ENCODE results near the gene HTR7. TPM values are rescaled to one million over a fixed set of nuclear protein-coding genes. Genes with fewer than 3 reads are reported as not detected.

Gene HTR7
- total RNA-seq, 1 experiment from 2014 or later, result 0.33 TPM

DNA sequence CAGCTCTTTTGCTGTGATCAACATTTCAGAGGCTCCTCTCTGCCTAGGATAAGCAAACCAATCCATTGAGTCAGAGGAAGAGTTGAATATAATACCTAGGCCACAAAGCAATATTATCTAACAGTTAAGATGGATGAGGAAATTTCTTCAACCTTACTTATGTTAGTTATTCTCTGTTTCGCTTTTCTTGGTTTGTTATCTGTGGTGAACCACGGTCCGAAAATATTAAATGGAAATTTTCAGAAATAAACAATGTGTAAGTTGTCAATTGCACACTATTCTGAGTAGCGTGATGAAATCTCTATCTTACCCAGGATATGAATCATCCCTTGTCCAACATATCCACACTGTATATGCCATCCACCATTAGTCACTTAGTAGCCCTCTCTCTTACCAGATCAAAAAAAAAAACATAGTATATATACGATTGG is 1.5 kb upstream of the HTR7 start:
- ATAC-seq (no peak), DNase-seq (ENCODE audit: low read depth, low spot score) (peak; percentile 83)
- no peak overlapping the region for H3K27ac ChIP-seq (ENCODE audit: low read length)
- BruUV-seq (replicated peaks), result no TSS peak
- peaks cover 7% of the 10 kb centered on the region; the same call in 1 of the 2 replicates for H3K36me3 ChIP-seq (ENCODE audit: control insufficient read depth, insufficient read depth, low read length)
- no peak overlapping the region for H3K4me3 ChIP-seq (ENCODE audit: low read depth in 2 of 2, low read length in 2 of 2)
- no peaks in the 10 kb centered on the region for H3K9me3 ChIP-seq (ENCODE audit: control insufficient read depth, insufficient read depth, low read depth, low read length)
- TF ChIP-seq TCF7L2 (IDR thresholded peaks at IDR 0.05; ENCODE audit: low read depth, low read length) (no peak), POLR2AphosphoS5 (IDR thresholded peaks at IDR 0.05; ENCODE audit: low read depth, low read length) (no peak), SIN3A (IDR thresholded peaks at IDR 0.05; ENCODE audit: borderline replicate concordance, insufficient read depth, low read depth, low read length) (no peak)
- TF ChIP-seq, protein P1, sequence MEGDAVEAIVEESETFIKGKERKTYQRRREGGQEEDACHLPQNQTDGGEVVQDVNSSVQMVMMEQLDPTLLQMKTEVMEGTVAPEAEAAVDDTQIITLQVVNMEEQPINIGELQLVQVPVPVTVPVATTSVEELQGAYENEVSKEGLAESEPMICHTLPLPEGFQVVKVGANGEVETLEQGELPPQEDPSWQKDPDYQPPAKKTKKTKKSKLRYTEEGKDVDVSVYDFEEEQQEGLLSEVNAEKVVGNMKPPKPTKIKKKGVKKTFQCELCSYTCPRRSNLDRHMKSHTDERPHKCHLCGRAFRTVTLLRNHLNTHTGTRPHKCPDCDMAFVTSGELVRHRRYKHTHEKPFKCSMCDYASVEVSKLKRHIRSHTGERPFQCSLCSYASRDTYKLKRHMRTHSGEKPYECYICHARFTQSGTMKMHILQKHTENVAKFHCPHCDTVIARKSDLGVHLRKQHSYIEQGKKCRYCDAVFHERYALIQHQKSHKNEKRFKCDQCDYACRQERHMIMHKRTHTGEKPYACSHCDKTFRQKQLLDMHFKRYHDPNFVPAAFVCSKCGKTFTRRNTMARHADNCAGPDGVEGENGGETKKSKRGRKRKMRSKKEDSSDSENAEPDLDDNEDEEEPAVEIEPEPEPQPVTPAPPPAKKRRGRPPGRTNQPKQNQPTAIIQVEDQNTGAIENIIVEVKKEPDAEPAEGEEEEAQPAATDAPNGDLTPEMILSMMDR (IDR thresholded peaks at IDR 0.05), result no peak
- TF ChIP-seq, protein P2, sequence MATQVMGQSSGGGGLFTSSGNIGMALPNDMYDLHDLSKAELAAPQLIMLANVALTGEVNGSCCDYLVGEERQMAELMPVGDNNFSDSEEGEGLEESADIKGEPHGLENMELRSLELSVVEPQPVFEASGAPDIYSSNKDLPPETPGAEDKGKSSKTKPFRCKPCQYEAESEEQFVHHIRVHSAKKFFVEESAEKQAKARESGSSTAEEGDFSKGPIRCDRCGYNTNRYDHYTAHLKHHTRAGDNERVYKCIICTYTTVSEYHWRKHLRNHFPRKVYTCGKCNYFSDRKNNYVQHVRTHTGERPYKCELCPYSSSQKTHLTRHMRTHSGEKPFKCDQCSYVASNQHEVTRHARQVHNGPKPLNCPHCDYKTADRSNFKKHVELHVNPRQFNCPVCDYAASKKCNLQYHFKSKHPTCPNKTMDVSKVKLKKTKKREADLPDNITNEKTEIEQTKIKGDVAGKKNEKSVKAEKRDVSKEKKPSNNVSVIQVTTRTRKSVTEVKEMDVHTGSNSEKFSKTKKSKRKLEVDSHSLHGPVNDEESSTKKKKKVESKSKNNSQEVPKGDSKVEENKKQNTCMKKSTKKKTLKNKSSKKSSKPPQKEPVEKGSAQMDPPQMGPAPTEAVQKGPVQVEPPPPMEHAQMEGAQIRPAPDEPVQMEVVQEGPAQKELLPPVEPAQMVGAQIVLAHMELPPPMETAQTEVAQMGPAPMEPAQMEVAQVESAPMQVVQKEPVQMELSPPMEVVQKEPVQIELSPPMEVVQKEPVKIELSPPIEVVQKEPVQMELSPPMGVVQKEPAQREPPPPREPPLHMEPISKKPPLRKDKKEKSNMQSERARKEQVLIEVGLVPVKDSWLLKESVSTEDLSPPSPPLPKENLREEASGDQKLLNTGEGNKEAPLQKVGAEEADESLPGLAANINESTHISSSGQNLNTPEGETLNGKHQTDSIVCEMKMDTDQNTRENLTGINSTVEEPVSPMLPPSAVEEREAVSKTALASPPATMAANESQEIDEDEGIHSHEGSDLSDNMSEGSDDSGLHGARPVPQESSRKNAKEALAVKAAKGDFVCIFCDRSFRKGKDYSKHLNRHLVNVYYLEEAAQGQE (IDR thresholded peaks at IDR 0.05; ENCODE audit: insufficient read depth in 1 of 2, low read depth in 2 of 2, low read length in 1 of 2), result no peak
- POLR2A ChIA-PET, result interaction anchor here (0.5 kb wide), 1 partner anchor 1048 kb away, joined by 10 read pairs; no protein-coding TSS in a partner anchor
- in situ Hi-C loops (cut with HindIII; ENCODE audit: low pct_unique_long_range_greater_than_20kb, low sequenced_read_pairs), result no loop called here
- intact Hi-C loops (cut with micrococcal nuclease; ENCODE audit: unreplicated experiment), result no loop called here
- H3K27me3 ChIP-seq (ENCODE audit: control insufficient read depth, insufficient read depth, low read length), result peaks cover 40% of the 10 kb centered on the region
- no peaks in the 10 kb centered on the region; the same call in 1 of the 2 replicates for H3K4me1 ChIP-seq (ENCODE audit: control insufficient read depth, insufficient read depth, low read length)
- CTCF ChIA-PET, result no interaction called here

DNA sequence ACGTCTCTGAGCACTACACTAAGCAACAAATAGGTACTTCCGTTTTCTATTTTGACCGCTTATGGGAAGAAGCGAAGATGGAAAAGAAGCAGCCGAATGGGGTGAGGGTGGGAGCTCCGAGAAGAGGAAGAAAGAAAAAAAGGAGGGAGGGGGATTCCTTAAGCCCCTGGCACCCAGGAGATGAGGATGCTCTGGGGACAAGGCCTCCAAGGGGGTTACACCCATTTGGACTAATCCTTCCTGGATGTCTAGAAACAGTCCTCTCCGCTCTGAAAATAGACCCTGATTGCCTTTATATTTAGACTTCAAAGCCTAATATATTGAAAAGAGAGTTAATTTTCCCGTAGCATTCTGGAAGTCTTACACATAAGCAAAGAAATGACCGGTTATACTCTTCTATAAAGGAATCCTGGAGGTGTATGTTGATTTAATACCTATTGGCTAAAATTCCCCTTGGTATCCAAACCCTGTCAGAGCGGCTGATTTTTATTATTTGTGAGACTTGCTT is 676 bp upstream of the HTR7 start:
- in situ Hi-C loops (cut with HindIII; ENCODE audit: low pct_unique_long_range_greater_than_20kb, low sequenced_read_pairs) (no loop called here), intact Hi-C loops (cut with micrococcal nuclease; ENCODE audit: unreplicated experiment) (no loop called here)
- ATAC-seq (no peak), DNase-seq (ENCODE audit: low read depth, low spot score) (no peak)
- H3K27me3 ChIP-seq (ENCODE audit: control insufficient read depth, insufficient read depth, low read length), result peaks cover 40% of the 10 kb centered on the region
- BruUV-seq (replicated peaks), result no TSS peak
- H3K4me1 ChIP-seq (ENCODE audit: control insufficient read depth, insufficient read depth, low read length), result no peaks in the 10 kb centered on the region; the same call in 1 of the 2 replicates
- ChIA-PET POLR2A (no interaction called here), CTCF (interaction anchor here (0.6 to 1.0 kb wide), 2 partner anchors 13 to 238 kb away, joined by 3 read pairs; partner anchors contain the start of gene RPP30)
- peaks cover 7% of the 10 kb centered on the region; the same call in 1 of the 2 replicates for H3K36me3 ChIP-seq (ENCODE audit: control insufficient read depth, insufficient read depth, low read length)
- no peak overlapping the region for H3K27ac ChIP-seq (ENCODE audit: low read length)
- no peak for TF ChIP-seq SIN3A (IDR thresholded peaks at IDR 0.05; ENCODE audit: borderline replicate concordance, insufficient read depth, low read depth, low read length)
- TF ChIP-seq, protein P2 (IDR thresholded peaks at IDR 0.05; ENCODE audit: insufficient read depth in 1 of 2, low read depth in 2 of 2, low read length in 1 of 2), result no peak
- TF ChIP-seq, protein P1 (IDR thresholded peaks at IDR 0.05), result no peak
- TF ChIP-seq TCF7L2 (IDR thresholded peaks at IDR 0.05; ENCODE audit: low read depth, low read length), result no peak
- no peak for TF ChIP-seq POLR2AphosphoS5 (IDR thresholded peaks at IDR 0.05; ENCODE audit: low read depth, low read length)
- no peaks in the 10 kb centered on the region for H3K9me3 ChIP-seq (ENCODE audit: control insufficient read depth, insufficient read depth, low read depth, low read length)
- H3K4me3 ChIP-seq (ENCODE audit: low read depth in 2 of 2, low read length in 2 of 2), result peak overlapping the region; percentile 52 to 53
